A673 (cell line): ENCODE measurements around the gene MYOC. TPM values are rescaled to one million over a fixed set of nuclear protein-coding genes. Genes with fewer than 3 reads are reported as not detected.
"Not testable (repeated sequence)": the region's sequence is repeated elsewhere in the genome, so short reads cannot be mapped to it uniquely, and the experiment has no call there.

Experiments used
- BruUV-seq: library from RNA; stranded (reverse); fragments of 400-500 nt; replicated peaks from 2 replicates; lab custom pipeline; 2021; lab: Mats Ljungman, UMichigan
- CTCF ChIA-PET: fragments of 300-600 bp; sonication (Branson Sonifier 250); formaldehyde crosslinking; loops from one replicate; lab custom pipeline; 2022; ENCODE audit warnings: antibody characterized with exemption; lab: Charles Lee
- POLR2A ChIA-PET: fragments of 300-600 bp; sonication (Branson Sonifier 250); formaldehyde crosslinking; loops from one replicate; lab custom pipeline; 2022; ENCODE audit warnings: antibody characterized with exemption; ENCODE audit not compliant: low non-redundant PET; lab: Charles Lee
- DNase-seq: peaks from one replicate; pipeline ENCODE4 v3.0.0-alpha.2; 2015; ENCODE audit warnings: low spot score
- H3K27ac ChIP-seq: fragments of 200-600 bp; sonication (generic); 2 replicates; pipeline ENCODE4 v1.5.1; 2016; ENCODE audit warnings: mixed run types, low read depth, mild to moderate bottlenecking, mixed read lengths, antibody characterized with exemption, low read length; ENCODE audit not compliant: poor library complexity, severe bottlenecking
- H3K27me3 ChIP-seq: fragments of 200-600 bp; sonication (generic); replicated peaks from 2 replicates; pipeline ENCODE4 v1.6.1; 2017; ENCODE audit warnings: mixed run types, low read depth, mild to moderate bottlenecking, mixed read lengths, antibody characterized with exemption, low read length; ENCODE audit not compliant: insufficient read depth, poor library complexity
- H3K36me3 ChIP-seq: fragments of 200-600 bp; sonication (generic); 2 replicates; pipeline ENCODE4 v1.6.1; 2016; ENCODE audit warnings: mixed run types, mild to moderate bottlenecking, mixed read lengths, antibody characterized with exemption, low read length; ENCODE audit not compliant: insufficient read depth, poor library complexity, severe bottlenecking
- H3K4me1 ChIP-seq: fragments of 200-600 bp; sonication (generic); 2 replicates; pipeline ENCODE4 v1.6.1; 2017; ENCODE audit warnings: mixed run types, mild to moderate bottlenecking, mixed read lengths, antibody characterized with exemption, low read length; ENCODE audit not compliant: insufficient read depth, poor library complexity, severe bottlenecking
- H3K4me3 ChIP-seq: fragments of 200-600 bp; sonication (generic); 2 replicates; pipeline ENCODE4 v1.5.1; 2016; ENCODE audit warnings: low read depth, mixed run types, mild to moderate bottlenecking, mixed read lengths, low read length; ENCODE audit not compliant: poor library complexity, severe bottlenecking
- H3K9me3 ChIP-seq: fragments of 200-600 bp; sonication (generic); 2 replicates; pipeline ENCODE4 v1.6.1; 2016; ENCODE audit warnings: mixed run types, low read depth, mild to moderate bottlenecking, mixed read lengths, antibody characterized with exemption, low read length; ENCODE audit not compliant: poor library complexity, severe bottlenecking
- CTCF ChIP-seq: fragments of 300-800, 200-600 bp; sonication (generic); conservative IDR thresholded peaks from 2 replicates; pipeline ENCODE4 v1.5.1; 2017; ENCODE audit warnings: low read depth, mild to moderate bottlenecking, antibody characterized with exemption, low read length, moderate library complexity, mixed read lengths
- EZH2 ChIP-seq: fragments of 200-600 bp; sonication (generic); IDR thresholded peaks from 2 replicates; pipeline ENCODE4 v1.6.1; 2017; ENCODE audit warnings: borderline replicate concordance, low read depth, mild to moderate bottlenecking, mixed read lengths, antibody characterized with exemption, low read length; ENCODE audit not compliant: poor library complexity, severe bottlenecking
- intact Hi-C: fragments of 100-400 bp; cut with micrococcal nuclease; formaldehyde crosslinking; loops from one replicate; pipeline ENCODE4 v1.10.0; 2022; ENCODE audit not compliant: unreplicated experiment
- total RNA-seq: library from RNA; stranded (reverse); gene quantifications from 2 replicates; pipeline ENCODE4 v1.2.3, GENCODE V29; 2021

Gene MYOC
- total RNA-seq, 1 experiment from 2014 or later: not detected

- H3K4me3 ChIP-seq: no peak overlapping the region
- no peaks in the 10 kb centered on the region for H3K27me3 ChIP-seq
- POLR2A ChIA-PET: no interaction called here
- intact Hi-C loops: no loop called here
- H3K27ac ChIP-seq: no peak overlapping the region
- DNase-seq: no peak
- BruUV-seq: no TSS peak
- no peaks in the 10 kb centered on the region for H3K36me3 ChIP-seq
- TF ChIP-seq CTCF (no peak), EZH2 (no peak)
- H3K4me1 ChIP-seq: no peaks in the 10 kb centered on the region
- CTCF ChIA-PET: no interaction called here
- H3K9me3 ChIP-seq: no peaks in the 10 kb centered on the region
These were observed 10.8 kb upstream of the MYOC start for GRCh38 chr1:171663036-171663853.

- no TSS peak for BruUV-seq
- ChIA-PET CTCF (no interaction called here), POLR2A (no interaction called here)
- no peaks in the 10 kb centered on the region for H3K36me3 ChIP-seq
- no peak overlapping the region for H3K27ac ChIP-seq
- H3K4me3 ChIP-seq: no peak overlapping the region
- H3K9me3 ChIP-seq: no peaks in the 10 kb centered on the region
- H3K4me1 ChIP-seq: no peaks in the 10 kb centered on the region
- no peaks in the 10 kb centered on the region for H3K27me3 ChIP-seq
- intact Hi-C loops: no loop called here
- no peak for DNase-seq
- TF ChIP-seq EZH2 (no peak), CTCF (no peak)
These were observed 8.7 kb upstream of the MYOC start for GRCh38 chr1:171661076-171661650.

GRCh38 chr1:171656206-171656605 lies 3.7 kb upstream of the MYOC start:
- BruUV-seq, POLR2A ChIA-PET, intact Hi-C loops: not testable (repeated sequence)

More at GRCh38 chr1:171656206-171656605, 3.7 kb upstream of the MYOC start:
- H3K9me3 ChIP-seq, H3K27me3 ChIP-seq, CTCF ChIA-PET, H3K27ac ChIP-seq, H3K36me3 ChIP-seq, H3K4me3 ChIP-seq, DNase-seq, H3K4me1 ChIP-seq: not testable (repeated sequence)
